ENCODE measurements around the gene HHIPL2.
A peak's percentile ranks its signal among the peaks of the same experiment; 100 is the strongest.
"Not testable (repeated sequence)": the region's sequence is repeated elsewhere in the genome, so short reads cannot be mapped to it uniquely, and the experiment has no call there.

HHIPL2 gene

DNA sequence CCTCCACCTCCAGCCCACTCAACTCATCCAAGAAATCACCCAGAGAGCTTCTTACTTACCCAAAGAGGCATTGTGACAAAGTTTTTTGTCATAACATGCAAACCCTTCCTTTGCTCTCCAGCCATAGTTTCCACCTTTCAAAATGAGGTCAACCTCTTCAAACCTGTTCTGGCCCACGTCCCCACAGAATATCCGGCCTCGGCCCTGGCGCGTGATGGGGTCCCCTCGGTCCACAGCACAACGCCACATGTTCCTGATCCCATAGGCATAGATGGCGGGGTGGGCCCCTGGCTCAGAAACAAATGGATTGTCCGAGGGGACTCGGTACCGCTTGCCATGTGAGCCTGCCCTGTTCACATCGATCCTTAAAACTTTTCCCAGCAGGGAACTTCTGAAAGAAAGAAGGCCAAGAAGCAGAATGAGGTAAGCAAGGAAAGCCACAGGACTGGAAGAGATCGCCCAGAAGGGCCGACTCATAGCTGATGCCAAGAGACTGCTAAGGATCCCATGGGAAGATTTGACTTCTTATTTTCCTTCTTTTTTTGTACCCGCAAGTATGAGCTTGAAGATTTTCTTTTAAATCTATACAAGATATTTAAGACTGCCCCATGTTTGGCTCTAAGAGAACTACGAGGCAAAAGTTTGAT, 7.8 kb downstream of the HHIPL2 start:
- DNase-seq (ENCODE audit: low spot score), result no peak

DNA sequence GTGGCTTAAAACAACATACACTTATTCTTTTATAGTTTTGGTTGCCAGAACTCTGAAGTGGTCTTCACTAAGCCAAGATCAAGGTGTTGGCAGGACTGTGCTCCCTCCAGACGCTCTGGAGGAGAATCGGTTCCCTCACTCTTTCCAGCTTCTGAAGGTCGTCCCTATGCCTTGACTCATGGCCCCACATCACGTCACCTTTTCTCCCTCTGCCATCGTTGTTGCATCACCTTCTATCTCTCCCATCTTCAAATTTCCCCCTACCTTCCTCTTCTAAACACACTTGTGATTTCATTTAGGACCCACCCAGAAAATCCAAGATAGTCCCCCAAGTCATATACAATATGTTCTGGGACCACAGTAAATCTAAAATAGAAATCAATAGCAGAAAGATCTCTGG, 12.4 kb downstream of the HHIPL2 start:
- no peak for DNase-seq (ENCODE audit: low spot score)

DNA sequence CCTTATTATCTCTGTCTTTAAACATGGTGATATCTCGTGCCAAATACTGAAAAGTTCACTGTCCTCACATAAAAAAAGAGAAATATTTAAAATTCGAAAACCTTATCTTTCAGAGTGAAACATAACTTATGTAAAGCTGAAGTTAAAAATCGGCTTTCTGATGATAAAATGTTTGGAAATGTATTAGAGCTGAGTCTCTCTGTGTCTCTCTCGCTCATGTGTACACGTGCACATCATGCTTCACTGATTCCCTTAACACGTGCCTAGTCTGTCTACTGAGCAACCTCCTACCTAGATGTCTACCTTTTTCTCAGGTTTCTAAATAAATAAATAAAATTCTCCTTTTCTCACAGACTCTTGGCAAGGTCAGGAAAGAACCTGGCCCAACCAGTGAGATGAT, 17.1 kb downstream of the HHIPL2 start:
- no peak for DNase-seq (ENCODE audit: low spot score)

GRCh38 chr1:222529916-222530315, 18.0 kb downstream of the HHIPL2 start:
- DNase-seq (ENCODE audit: low spot score), result no peak

DNA sequence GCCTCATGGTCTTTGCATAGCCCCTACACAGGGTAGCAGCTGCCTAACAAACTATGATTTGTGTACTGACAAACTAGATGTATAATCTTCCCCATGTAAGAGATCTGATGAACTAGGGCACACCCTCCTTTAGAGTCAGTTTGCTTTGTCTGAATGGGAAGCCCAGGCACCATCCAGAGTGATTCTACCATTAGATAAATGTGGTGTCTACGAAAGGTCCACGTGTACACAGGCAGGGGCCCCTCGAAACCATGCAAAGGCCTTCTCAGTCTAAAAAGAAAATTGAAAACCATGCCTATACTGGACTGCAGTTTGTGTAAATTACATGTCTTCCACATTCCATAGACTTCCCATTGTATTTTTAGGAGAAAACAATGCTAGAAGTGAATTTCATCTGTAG, 18.7 kb downstream of the HHIPL2 start:
- no peak for DNase-seq (ENCODE audit: low spot score)

DNA sequence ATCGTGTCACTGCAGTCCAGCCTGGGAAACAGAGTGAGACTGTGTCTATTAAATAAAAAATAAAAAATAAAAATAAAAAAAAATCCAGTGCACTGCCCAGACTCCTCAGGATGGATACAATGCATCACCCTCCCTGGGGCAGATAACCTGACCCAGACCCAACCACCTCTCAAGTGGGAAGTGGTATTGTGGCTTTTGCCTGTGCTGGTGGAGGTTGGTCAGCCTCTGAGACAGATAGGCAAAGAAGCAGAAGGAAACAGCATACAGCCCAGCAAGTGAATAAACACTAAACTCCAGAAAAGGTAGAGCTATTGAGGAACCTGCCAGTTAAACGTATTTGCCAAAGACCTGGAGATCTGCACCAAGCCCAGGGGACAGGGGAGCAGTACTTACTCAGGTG, 22.0 kb downstream of the HHIPL2 start:
- DNase-seq (ENCODE audit: low spot score), result no peak

- DNase-seq (ENCODE audit: low spot score), result no peak
These were observed 24.1 kb downstream of the HHIPL2 start for GRCh38 chr1:222523852-222524251.

DNA sequence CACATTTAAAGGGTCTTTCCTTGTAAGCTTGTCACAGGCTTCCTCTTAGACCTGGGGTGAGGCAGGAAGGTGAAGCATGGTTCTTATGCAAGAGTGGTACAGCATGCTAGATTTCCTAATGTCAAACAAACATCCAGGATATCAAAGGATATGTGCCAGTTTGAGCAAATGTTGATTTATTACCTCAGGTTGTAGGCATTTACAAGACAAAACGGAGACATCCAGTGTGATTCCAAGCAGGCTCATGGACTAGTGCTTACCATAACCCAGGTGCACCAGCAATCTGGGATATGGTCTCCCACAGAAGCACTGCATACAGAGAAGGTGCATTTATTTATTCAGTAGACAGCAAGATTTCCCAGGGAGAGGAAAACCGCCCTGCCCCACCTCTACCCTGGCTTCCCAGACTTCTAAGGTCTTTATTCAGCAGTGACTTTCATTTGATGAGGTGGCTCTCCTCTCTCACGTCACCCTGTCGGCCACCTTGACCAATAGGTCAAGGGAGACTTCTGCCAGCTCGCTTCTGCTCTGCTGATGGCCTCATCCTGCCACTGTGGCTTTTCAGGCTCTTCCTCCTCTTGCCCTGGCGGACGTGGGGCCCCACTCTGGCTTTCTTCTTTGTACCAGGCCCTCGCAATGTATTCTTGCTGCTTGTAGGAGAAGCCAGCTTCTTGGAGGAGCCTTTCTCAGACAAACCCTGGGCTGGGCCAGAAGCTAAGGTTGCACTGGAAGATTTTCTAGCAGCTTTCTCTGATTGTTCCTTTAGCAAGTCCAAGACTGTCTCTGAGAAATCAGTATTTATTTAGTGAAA, 25.6 kb downstream of the HHIPL2 start:
- DNase-seq (ENCODE audit: low spot score), result no peak

DNA sequence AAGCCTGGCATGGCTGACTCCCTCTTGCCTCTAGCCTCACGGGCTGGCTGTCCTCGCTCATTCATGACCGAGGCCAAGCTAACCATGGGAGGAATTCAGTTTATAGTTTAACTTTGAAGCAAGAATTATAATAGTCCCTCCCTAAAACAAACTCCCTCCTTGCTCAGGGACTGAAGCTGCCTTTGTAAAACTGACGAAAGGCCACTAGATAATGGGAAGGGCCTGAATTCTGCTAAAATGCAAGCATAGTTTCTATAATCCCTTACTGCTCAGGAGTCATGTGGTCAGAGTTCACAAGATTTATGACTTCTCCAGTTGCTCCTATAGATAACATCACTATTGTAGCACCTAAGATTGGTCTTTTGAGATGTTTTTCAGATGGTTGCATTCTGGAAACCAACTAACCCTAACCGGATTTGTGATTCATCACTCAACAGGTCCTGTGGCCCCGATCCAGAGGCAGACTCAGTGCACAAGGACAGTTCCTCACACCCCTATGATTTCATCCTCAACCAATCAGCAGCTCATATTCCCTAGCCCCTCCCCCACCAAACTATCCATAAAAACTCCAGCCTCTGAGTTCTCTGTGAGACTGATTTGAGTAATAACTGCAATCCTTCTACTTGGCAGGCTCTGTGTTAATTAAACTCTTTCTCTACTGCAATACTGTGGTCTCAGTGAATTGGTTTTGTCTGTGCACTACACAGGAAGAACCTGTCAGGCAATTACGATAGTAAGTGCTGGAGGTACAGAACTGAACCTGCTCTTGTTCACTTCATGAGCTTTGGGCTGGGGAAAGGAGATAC, 26.4 kb downstream of the HHIPL2 start:
- peak; percentile 96 for DNase-seq (ENCODE audit: low spot score)

- DNase-seq (ENCODE audit: low spot score), result peak; percentile 89
These were observed 58.4 kb downstream of the HHIPL2 start for GRCh38 chr1:222489496-222489895.

- not testable (repeated sequence) for DNase-seq (ENCODE audit: low spot score)
These were observed 60.1 kb downstream of the HHIPL2 start for GRCh38 chr1:222487774-222488173.

DNA sequence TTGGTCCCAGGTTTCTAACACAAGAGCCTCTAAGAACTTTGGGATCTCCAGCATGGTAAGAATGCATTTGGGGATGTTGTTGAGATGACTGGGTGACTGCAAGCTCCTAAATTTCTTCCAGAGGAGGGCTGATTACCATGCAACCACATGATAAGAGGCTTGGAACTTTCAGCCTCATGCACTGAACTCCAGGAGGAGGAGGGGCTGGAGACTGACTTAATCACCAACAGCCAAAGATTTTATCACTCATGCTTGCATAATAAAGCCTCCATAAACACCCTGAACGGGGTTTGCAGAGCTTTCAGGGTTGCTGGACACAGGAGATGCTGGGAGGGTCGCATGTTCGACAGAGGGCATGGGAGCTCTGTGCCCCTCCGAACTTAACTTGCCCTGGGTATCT, 63.9 kb downstream of the HHIPL2 start:
- DNase-seq (ENCODE audit: low spot score), result not testable (repeated sequence)

DNA sequence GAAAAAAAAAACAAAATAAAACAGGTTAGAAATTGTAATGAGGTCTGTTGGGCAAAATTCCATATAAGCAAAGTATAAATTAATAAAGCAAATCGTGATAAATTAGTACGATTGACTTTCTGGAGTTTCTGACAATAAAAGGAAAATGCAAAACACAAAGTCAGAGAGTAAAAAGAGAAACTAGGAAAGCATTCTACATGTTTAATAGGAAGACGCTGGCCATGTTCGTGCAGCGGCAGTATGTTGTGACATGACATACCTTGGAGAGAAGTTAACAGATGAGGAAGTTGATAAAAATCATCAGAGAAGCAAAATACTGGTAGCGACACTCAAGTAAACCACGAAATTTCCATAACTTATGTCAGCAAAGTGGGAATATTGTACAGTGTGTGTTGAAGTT, 68.3 kb downstream of the HHIPL2 start:
- not testable (repeated sequence) for DNase-seq (ENCODE audit: low spot score)

DNA sequence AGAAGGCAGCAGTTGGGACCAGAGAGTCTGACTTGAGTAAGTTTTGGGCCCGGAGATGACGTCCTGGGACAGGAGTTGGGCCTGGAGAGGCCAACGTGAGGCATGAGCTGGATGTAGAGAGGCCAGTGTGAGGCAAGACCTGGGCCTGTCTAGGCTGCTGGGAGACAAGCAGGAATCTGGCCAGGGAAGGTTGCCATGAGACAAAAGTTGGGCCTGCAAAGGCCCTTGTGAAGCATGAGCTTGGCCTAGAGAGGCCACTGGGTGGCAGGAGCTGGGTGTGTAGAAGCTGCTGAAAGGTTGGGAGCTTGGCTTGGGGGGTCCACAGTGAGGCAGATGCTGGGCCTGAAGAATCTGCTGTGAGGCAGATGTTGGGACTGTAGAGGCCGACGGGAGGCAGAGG, 71.5 kb downstream of the HHIPL2 start:
- DNase-seq (ENCODE audit: low spot score), result not testable (repeated sequence)

DNA sequence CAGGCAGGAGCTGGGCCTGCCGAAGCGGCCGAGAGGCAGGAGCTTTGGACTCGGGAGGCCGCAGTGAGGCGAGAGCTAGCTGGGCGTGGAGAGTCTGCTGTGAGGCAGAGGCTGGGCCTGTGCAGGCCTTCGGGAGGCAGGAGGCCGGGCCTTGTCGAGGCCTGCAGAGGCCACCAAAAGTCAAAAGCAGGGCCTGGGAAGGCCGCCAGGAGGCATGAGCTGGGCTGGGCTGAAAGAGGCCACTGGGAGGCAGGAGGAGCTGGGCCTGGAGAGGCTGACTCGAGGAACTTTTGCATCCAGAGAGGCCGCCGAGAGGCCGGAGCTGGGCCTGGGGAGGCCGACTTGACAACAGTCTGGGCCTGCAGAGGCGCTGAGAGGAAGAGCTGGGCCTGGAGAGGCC, 74.2 kb downstream of the HHIPL2 start:
- not testable (repeated sequence) for DNase-seq (ENCODE audit: low spot score)

- DNase-seq (ENCODE audit: low spot score), result not testable (repeated sequence)
These were observed 74.9 kb downstream of the HHIPL2 start for GRCh38 chr1:222472776-222473540.
